Endothelial cell (in vitro differentiated cells): ENCODE results near the gene TMPRSS11D. TPM values are rescaled to one million over a fixed set of nuclear protein-coding genes. Genes with fewer than 3 reads are reported as not detected.

Experiments
- DNase-seq: peaks from one replicate; pipeline ENCODE4 v3.0.0; 2021; ENCODE audit warnings: low spot score
- H3K27ac Mint-ChIP-seq: one replicate; pipeline ENCODE4 v1.8.0; 2021; ENCODE audit warnings: mixed read lengths, inconsistent platforms; ENCODE audit not compliant: unreplicated experiment
- H3K27me3 Mint-ChIP-seq: one replicate; pipeline ENCODE4 v1.8.0; 2021; ENCODE audit warnings: mild to moderate bottlenecking, moderate library complexity, mixed read lengths, inconsistent platforms; ENCODE audit not compliant: unreplicated experiment
- H3K36me3 Mint-ChIP-seq: one replicate; pipeline ENCODE4 v1.8.0; 2021; ENCODE audit warnings: mild to moderate bottlenecking, low read depth, mixed read lengths, inconsistent platforms; ENCODE audit not compliant: unreplicated experiment
- H3K4me1 Mint-ChIP-seq: one replicate; pipeline ENCODE4 v1.8.0; 2021; ENCODE audit warnings: mild to moderate bottlenecking, mixed read lengths, inconsistent platforms; ENCODE audit not compliant: unreplicated experiment
- H3K4me3 Mint-ChIP-seq: one replicate; pipeline ENCODE4 v1.8.0; 2021; ENCODE audit warnings: mild to moderate bottlenecking, mixed read lengths, inconsistent platforms; ENCODE audit not compliant: unreplicated experiment
- H3K9me3 Mint-ChIP-seq: one replicate; pipeline ENCODE4 v1.8.0; 2021; ENCODE audit warnings: mixed read lengths, inconsistent platforms; ENCODE audit not compliant: unreplicated experiment
- CTCF ChIP-seq: fragments of 200-600 bp; sonication (generic); IDR thresholded peaks from one replicate; pipeline ENCODE4 v1.5.0; 2021; ENCODE audit warnings: antibody characterized with exemption; ENCODE audit not compliant: unreplicated experiment
- total RNA-seq: library from RNA; stranded (reverse); fragmentation: NEBNext Ultra II Directional; extraction: Animal tissue kit (Norgen Biotek cat#: 25700); gene quantifications from one replicate; pipeline ENCODE4 v1.2.1, GENCODE V29; 2021; ENCODE audit not compliant: unreplicated experiment

Gene TMPRSS11D
- total RNA-seq, 1 donor from 2014 or later = not detected

- H3K9me3 Mint-ChIP-seq = no peaks in the 10 kb centered on the region
- DNase-seq = no peak
- no peaks in the 10 kb centered on the region for H3K4me1 Mint-ChIP-seq
- H3K27me3 Mint-ChIP-seq = no peaks in the 10 kb centered on the region
- no peak overlapping the region for H3K27ac Mint-ChIP-seq
- H3K36me3 Mint-ChIP-seq = no peaks in the 10 kb centered on the region
- TF ChIP-seq CTCF = no peak
- H3K4me3 Mint-ChIP-seq = no peak overlapping the region
Observed at GRCh38 chr4:67874986-67875385, 8.8 kb downstream of the TMPRSS11D start.

- Mint-ChIP-seq H3K36me3 (no peaks in the 10 kb centered on the region), H3K4me1 (no peaks in the 10 kb centered on the region), H3K27ac (no peak overlapping the region), H3K4me3 (no peak overlapping the region), H3K9me3 (no peaks in the 10 kb centered on the region), H3K27me3 (no peaks in the 10 kb centered on the region)
- TF ChIP-seq CTCF = no peak
- no peak for DNase-seq
Observed at GRCh38 chr4:67873116-67873515, 10.7 kb downstream of the TMPRSS11D start.

- DNase-seq = no peak
- Mint-ChIP-seq H3K4me1 (no peaks in the 10 kb centered on the region), H3K9me3 (no peaks in the 10 kb centered on the region), H3K4me3 (no peak overlapping the region), H3K27me3 (no peaks in the 10 kb centered on the region), H3K36me3 (no peaks in the 10 kb centered on the region), H3K27ac (no peak overlapping the region)
- peak; percentile 21 for TF ChIP-seq CTCF
Observed at GRCh38 chr4:67871867-67872266, 11.9 kb downstream of the TMPRSS11D start.

- Mint-ChIP-seq H3K4me1 (no peaks in the 10 kb centered on the region), H3K27me3 (no peaks in the 10 kb centered on the region), H3K27ac (no peak overlapping the region), H3K36me3 (no peaks in the 10 kb centered on the region), H3K9me3 (no peaks in the 10 kb centered on the region), H3K4me3 (no peak overlapping the region)
- no peak for TF ChIP-seq CTCF
- DNase-seq = no peak
Observed at GRCh38 chr4:67869580-67870190, 14.1 kb downstream of the TMPRSS11D start.

GRCh38 chr4:67861513-67861912, 22.3 kb downstream of the TMPRSS11D start:
- DNase-seq = no peak
- H3K4me1 Mint-ChIP-seq = no peaks in the 10 kb centered on the region
- H3K9me3 Mint-ChIP-seq = no peaks in the 10 kb centered on the region
- no peak for TF ChIP-seq CTCF
- no peaks in the 10 kb centered on the region for H3K36me3 Mint-ChIP-seq
- no peak overlapping the region for H3K4me3 Mint-ChIP-seq
- H3K27ac Mint-ChIP-seq = no peak overlapping the region
- H3K27me3 Mint-ChIP-seq = no peaks in the 10 kb centered on the region
